Activated CD4-positive, alpha-beta T cell treated with anti-CD3 and anti-CD28 coated beads, Interleukin-10, Interleukin-2, amounts not matched to agents 100 ng/mL and 50 ng/mL, durations not matched to agents 16 hours and 8 hours (primary cell): Measurements from ENCODE around the gene TSPY8.
"Not testable (repeated sequence)": the region's sequence is repeated elsewhere in the genome, so short reads cannot be mapped to it uniquely, and the experiment has no call there.

ENCODE experiments used
- DNase-seq: peaks from one replicate; pipeline ENCODE4 v3.0.0-alpha.2; 2020

Gene TSPY8

GRCh38 chrY:9357497-9357896, at the start of gene TSPY8:
Gene TSPY8, plus strand, starts transcription at chrY:9357797. Its CDS starts 46 bp downstream, at chrY:9357843.
- DNase-seq, result not testable (repeated sequence)

- DNase-seq, result no peak
Observed at GRCh38 chrY:9320996-9321395, 36.6 kb upstream of the TSPY8 start.

- not testable (repeated sequence) for DNase-seq
Observed at GRCh38 chrY:9337164-9337563, 20.4 kb upstream of the TSPY8 start, which contains the start of gene TSPY4. Gene TSPY4, plus strand, starts transcription at chrY:9337464. Its CDS starts 46 bp downstream, at chrY:9337510.

GRCh38 chrY:9396527-9396926, 38.9 kb downstream of the TSPY8 start:
- DNase-seq, result not testable (repeated sequence)

- not testable (repeated sequence) for DNase-seq
Observed at GRCh38 chrY:9398121-9398520, 40.5 kb downstream of the TSPY8 start, which contains the start of gene TSPY3. Gene TSPY3, plus strand, starts transcription at chrY:9398421. Its CDS starts 46 bp downstream, at chrY:9398467.
